Lung (tissue), 12 donors: Measurements from ENCODE around the gene FOXI1. TPM values are rescaled to one million over a fixed set of nuclear protein-coding genes. Genes with fewer than 3 reads are reported as not detected.

Experiments used
- ATAC-seq: fragments of 200-7000 bp; cut with Tn5 transposase; one replicate; pipeline ENCODE4 v1.9.1; 2020; ENCODE audit warnings: moderate number of reproducible peaks; ENCODE audit not compliant: insufficient read depth, low FRiP score
- DNase-seq, 3 donors: peaks; one replicate each; pipeline ENCODE4 v3.0.0-alpha.2; 2013 to 2017
- H3K27ac ChIP-seq, 2 donors: one replicate each; pipeline ENCODE4 v1.5.1; 2013; ENCODE audit warnings: mild to moderate bottlenecking in 2 of 2, moderate library complexity in 2 of 2, control low read depth in 1 of 2, inconsistent platforms in 1 of 2, low read depth in 1 of 2, low read length in 1 of 2
- H3K27me3 ChIP-seq, 3 donors: one replicate each; pipeline ENCODE4 v1.5.1; 2013; ENCODE audit warnings: low read length in 2 of 3; ENCODE audit not compliant: control insufficient read depth in 3 of 3, insufficient read depth in 3 of 3
- H3K36me3 ChIP-seq, 4 donors: one replicate each; pipeline ENCODE4 v1.5.1; 2013; ENCODE audit warnings: low read length in 4 of 4, mild to moderate bottlenecking in 1 of 4, moderate library complexity in 1 of 4; ENCODE audit not compliant: control insufficient read depth in 4 of 4, insufficient read depth in 4 of 4
- H3K4me1 ChIP-seq, 5 donors: one replicate each; pipeline ENCODE4 v1.5.1; 2013; ENCODE audit warnings: low read length in 5 of 5, mild to moderate bottlenecking in 2 of 5, moderate library complexity in 1 of 5; ENCODE audit not compliant: control insufficient read depth in 5 of 5, insufficient read depth in 5 of 5
- H3K4me3 ChIP-seq: one replicate; pipeline ENCODE4 v1.5.1; 2013; ENCODE audit warnings: mild to moderate bottlenecking, control low read depth, moderate library complexity
- H3K9ac ChIP-seq, 2 donors: one replicate each; pipeline ENCODE4 v1.5.1; 2013; ENCODE audit warnings: low read length in 2 of 2, control low read depth in 1 of 2; ENCODE audit not compliant: insufficient read depth in 1 of 2
- H3K9me3 ChIP-seq, 4 donors: one replicate each; pipeline ENCODE4 v1.5.1; 2013; ENCODE audit warnings: low read length in 3 of 4, mild to moderate bottlenecking in 1 of 4, moderate library complexity in 1 of 4; ENCODE audit not compliant: control insufficient read depth in 4 of 4, insufficient read depth in 3 of 4
- CTCF ChIP-seq: IDR thresholded peaks from 2 replicates; pipeline ENCODE4 v1.5.1; 2012; ENCODE audit warnings: mild to moderate bottlenecking; ENCODE audit errors: control extremely low read depth, extremely low read depth
- WGBS, 2 donors: extraction: QIAGEN DNeasy Blood & Tissue Kit; methylation state at CpG; one replicate each; pipeline ENCODE4 v1.1.7; 2013; 5-methylcytosine and 5-hydroxymethylcytosine counted together
- polyA plus RNA-seq, 2 donors: library from polyadenylated mRNA; stranded (reverse); fragments of 200-250 nt; gene quantifications; one replicate each; pipeline ENCODE4 v1.2.1, GENCODE V29; 2013
- total RNA-seq, 2 donors: library from RNA; depleted of rRNA in 1 of 2; stranded (reverse); fragments of >200 nt in 1 of 2; gene quantifications; one replicate each; pipeline ENCODE4 v1.2.1, GENCODE V29; 2014 to 2021
- donor health status: control.
- donor health status: control.
- donor health status: Bipolar disorder and iron deficiency.
- donor health status: healthy.
- donor health status: DM: yes; HTN: yes; CAD: no.

Gene FOXI1
- total and polyA plus RNA-seq, 4 donors, result 0.05 to 0.10 TPM; not detected in 2

GRCh38 chr5:170076211-170076610, 29.5 kb upstream of the FOXI1 start:
- Histone ChIP-seq H3K36me3 (no peaks in the 10 kb centered on the region), H3K9ac (no peak overlapping the region), H3K9me3 (no peaks in the 10 kb centered on the region), H3K4me1 (peaks cover 0 to 7% (median 0%) of the 10 kb centered on the region in 5 donors), H3K27ac (no peak overlapping the region), H3K4me3 (no peak overlapping the region), H3K27me3 (no peaks in the 10 kb centered on the region)
- WGBS, 2 donors, result 96 to 98% methylated on average over 1 of the region's 1 CpG
- ATAC-seq (no peak), DNase-seq (no peak)
- TF ChIP-seq CTCF, result no peak

GRCh38 chr5:170076739-170077138, 29.0 kb upstream of the FOXI1 start:
- no peaks in the 10 kb centered on the region for H3K27me3 ChIP-seq
- TF ChIP-seq CTCF, result no peak
- H3K9me3 ChIP-seq, result no peaks in the 10 kb centered on the region
- H3K4me1 ChIP-seq, result peaks cover 0 to 7% (median 0%) of the 10 kb centered on the region in 5 donors
- H3K36me3 ChIP-seq, result no peaks in the 10 kb centered on the region
- H3K9ac ChIP-seq, result no peak overlapping the region
- H3K4me3 ChIP-seq, result no peak overlapping the region
- H3K27ac ChIP-seq, result no peak overlapping the region
- no peak for ATAC-seq
- DNase-seq, result no peak

GRCh38 chr5:170077526-170077925, 28.2 kb upstream of the FOXI1 start:
- Histone ChIP-seq H3K27ac (no peak overlapping the region), H3K4me3 (no peak overlapping the region), H3K4me1 (peaks cover 0 to 7% (median 0%) of the 10 kb centered on the region in 5 donors), H3K9me3 (no peaks in the 10 kb centered on the region), H3K9ac (no peak overlapping the region), H3K27me3 (no peaks in the 10 kb centered on the region), H3K36me3 (no peaks in the 10 kb centered on the region)
- ATAC-seq (no peak), DNase-seq (no peak)
- 90 to 94% methylated on average over 5 of the region's 5 CpGs for WGBS, 2 donors
- no peak for TF ChIP-seq CTCF

- ATAC-seq, result no peak
- no peak overlapping the region for H3K27ac ChIP-seq
- WGBS, 2 donors, result 81 to 89% methylated on average over 3 of the region's 3 CpGs
- no peak for TF ChIP-seq CTCF
- H3K4me3 ChIP-seq, result no peak overlapping the region
- no peaks in the 10 kb centered on the region for H3K9me3 ChIP-seq
- H3K27me3 ChIP-seq, result no peaks in the 10 kb centered on the region
- H3K36me3 ChIP-seq, result peaks cover 0 to under 1% (median 0%) of the 10 kb centered on the region in 4 donors
- H3K9ac ChIP-seq, result no peak overlapping the region
- H3K4me1 ChIP-seq, result peaks cover 0 to 7% (median 0%) of the 10 kb centered on the region in 5 donors
- DNase-seq, result no peak
These were observed 27.2 kb upstream of the FOXI1 start for GRCh38 chr5:170078458-170078857.
